GM19043 (cell line): ENCODE results near the gene NCAPD2.
A peak's percentile ranks its signal among the peaks of the same experiment; 100 is the strongest.
"Not testable (repeated sequence)": the region's sequence is repeated elsewhere in the genome, so short reads cannot be mapped to it uniquely, and the experiment has no call there.

Experiments
- ATAC-seq: cut with Tn5 transposase; IDR thresholded peaks from one replicate; pipeline ENCODE4 v1.9.1; 2021; ENCODE audit warnings: low read depth; ENCODE audit not compliant: unreplicated experiment

NCAPD2 gene

GRCh38 chr12:6533923-6534694, 40.2 kb downstream of the NCAPD2 start, which contains the start of gene GAPDH:
TSS of gene GAPDH (plus strand) at chr12:6534517. CDS start at chr12:6534833, 316 bp downstream.
- peak; percentile 52 for ATAC-seq

DNA sequence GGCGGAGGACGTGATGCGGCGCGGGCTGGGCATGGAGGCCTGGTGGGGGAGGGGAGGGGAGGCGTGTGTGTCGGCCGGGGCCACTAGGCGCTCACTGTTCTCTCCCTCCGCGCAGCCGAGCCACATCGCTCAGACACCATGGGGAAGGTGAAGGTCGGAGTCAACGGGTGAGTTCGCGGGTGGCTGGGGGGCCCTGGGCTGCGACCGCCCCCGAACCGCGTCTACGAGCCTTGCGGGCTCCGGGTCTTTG, 40.7 kb downstream of the NCAPD2 start:
- ATAC-seq: no peak

GRCh38 chr12:6534945-6535696, 41.2 kb downstream of the NCAPD2 start:
- no peak for ATAC-seq

- ATAC-seq: no peak
These were observed 41.7 kb downstream of the NCAPD2 start for GRCh38 chr12:6535697-6535946.

GRCh38 chr12:6535960-6536847, 42.3 kb downstream of the NCAPD2 start:
- ATAC-seq: no peak

GRCh38 chr12:6536894-6537579, 43.1 kb downstream of the NCAPD2 start:
- ATAC-seq: no peak

- ATAC-seq: not testable (repeated sequence)
These were observed 43.9 kb downstream of the NCAPD2 start for GRCh38 chr12:6537580-6538419.

DNA sequence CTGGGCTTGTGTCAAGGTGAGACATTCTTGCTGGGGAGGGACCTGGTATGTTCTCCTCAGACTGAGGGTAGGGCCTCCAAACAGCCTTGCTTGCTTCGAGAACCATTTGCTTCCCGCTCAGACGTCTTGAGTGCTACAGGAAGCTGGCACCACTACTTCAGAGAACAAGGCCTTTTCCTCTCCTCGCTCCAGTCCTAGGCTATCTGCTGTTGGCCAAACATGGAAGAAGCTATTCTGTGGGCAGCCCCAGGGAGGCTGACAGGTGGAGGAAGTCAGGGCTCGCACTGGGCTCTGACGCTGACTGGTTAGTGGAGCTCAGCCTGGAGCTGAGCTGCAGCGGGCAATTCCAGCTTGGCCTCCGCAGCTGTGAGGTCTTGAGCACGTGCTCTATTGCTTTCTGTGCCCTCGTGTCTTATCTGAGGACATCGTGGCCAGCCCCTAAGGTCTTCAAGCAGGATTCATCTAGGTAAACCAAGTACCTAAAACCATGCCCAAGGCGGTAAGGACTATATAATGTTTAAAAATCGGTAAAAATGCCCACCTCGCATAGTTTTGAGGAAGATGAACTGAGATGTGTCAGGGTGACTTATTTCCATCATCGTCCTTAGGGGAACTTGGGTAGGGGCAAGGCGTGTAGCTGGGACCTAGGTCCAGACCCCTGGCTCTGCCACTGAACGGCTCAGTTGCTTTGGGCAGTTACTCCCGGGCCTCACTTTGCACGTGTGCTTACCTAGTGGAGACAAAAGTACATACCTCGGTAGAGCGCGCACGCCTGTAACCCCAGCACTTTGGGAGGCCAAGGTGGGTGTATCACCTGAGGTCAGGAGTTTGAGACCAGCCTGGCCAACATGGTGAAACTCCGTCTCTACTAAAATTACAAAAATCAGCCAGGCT, 44.8 kb downstream of the NCAPD2 start:
- ATAC-seq: no peak

GRCh38 chr12:6539314-6539682, 45.4 kb downstream of the NCAPD2 start:
- no peak for ATAC-seq

DNA sequence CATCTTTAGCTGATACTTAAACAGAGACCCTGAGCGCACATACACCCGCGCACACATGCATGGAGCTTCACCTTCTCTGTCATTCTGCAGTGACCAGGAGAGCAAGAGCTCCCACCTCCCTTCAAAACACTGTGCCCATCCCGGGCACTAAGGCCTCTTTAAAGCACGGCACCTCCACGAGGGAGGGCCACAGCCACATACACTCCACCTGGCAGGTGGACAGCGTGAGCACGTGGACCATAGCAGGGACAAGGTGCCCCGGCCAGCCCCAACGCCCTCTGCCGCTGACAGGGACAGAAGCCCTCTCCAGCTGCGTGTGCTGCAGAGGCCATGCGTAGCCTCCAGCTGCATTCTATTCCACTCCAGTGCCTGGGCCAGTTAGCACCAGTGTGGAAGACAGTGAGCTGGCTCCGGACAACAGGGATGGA, 45.8 kb downstream of the NCAPD2 start:
- no peak for ATAC-seq

- ATAC-seq: peak; percentile 41
These were observed 46.4 kb downstream of the NCAPD2 start for GRCh38 chr12:6540181-6540877.

- ATAC-seq: no peak
These were observed 47.7 kb downstream of the NCAPD2 start for GRCh38 chr12:6541371-6542165.

DNA sequence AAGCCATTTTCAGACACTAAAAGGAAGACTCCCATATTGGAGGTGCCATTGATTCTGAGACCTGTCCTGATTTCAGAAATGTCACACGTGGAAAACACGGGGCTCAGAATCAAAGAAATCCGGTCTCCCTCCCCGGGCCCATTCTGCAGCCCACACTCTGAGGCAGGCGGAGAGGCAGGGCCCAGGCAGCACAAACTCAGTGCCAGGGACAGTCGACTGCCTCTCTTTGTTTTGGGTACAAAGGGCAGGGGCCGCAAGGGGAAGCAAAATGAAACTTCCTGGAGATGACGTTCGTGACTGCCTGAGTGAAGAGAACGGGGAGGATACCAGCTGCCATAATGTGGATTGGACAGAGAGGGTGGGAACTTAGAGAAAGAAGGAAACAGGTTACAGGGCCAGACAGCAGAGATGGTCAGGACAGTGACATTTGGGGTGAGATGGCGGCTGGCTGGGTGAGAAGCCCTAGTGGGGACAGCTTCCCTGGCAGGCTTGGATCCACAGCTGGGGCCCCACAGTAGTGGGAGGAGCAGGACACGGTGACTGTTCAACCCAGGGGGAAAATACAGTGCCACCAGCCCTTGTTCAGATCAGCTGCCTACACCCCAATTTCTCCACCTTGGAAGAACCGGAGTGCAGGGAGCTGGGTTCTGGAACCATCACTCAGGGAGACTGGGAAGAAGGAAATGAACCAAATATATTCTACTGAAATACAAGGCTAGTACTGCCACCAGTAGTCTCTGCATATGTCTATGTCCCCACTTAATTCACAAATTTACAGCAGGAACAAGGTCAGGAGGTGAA, 48.5 kb downstream of the NCAPD2 start:
- ATAC-seq: no peak

DNA sequence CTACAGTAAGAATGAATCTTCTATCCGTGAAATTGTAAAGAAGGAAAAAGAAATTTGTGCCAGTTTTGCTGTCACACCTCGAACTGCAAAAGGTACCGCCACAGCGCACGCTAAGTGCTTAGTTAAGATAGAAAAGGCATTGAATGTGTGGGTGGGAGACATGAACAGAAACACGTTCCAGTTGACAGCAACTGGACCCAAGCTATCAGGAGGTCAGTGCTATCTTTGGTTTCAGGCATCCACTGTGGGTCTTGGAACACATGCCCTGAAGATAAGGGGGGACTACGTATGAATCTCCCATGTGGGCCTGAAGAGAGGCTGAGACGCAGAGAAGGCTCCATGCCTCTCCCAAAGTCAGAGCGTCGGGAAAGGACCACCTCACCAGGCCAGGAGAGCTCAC, 52.1 kb downstream of the NCAPD2 start:
- ATAC-seq: no peak

DNA sequence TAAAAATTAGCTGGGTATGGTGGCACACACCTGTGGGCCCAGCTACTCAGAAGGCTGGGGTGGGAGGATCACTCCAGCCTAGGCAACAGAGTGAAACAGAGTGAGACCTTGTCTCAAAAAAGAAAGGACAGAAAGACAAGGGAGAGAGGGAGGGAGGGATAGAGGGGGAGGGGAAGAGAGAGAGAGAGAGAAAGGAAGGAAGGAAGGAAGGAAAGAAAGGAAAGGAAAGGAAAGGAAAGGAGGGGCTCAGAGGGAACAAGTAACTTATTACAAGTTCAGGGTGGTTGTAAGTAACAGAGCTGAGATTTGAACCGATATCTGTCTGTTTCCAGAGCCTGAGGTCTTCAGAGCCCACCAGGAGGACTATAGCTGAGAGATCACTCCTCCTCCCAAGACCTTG, 53.7 kb downstream of the NCAPD2 start:
- ATAC-seq: no peak

DNA sequence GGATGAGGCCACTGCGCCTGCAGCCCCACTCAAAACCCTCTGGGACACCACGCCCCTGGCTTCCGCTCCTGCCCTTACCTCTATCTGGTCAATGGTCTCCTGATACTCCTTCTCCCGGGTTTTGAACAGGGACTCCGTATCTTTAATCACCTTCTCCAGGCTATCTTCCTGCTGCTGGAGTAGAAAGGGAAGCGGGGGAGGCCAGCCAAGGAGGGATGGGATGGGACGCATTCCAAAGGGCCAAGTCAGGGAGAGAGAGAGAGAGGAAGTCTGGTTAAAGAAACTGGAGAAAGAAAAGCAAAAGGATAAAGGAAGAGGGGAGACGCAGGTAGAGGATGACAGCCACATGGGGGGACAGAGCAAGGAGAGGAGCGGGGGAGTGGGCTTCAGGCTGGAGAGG, 54.1 kb downstream of the NCAPD2 start:
- no peak for ATAC-seq

DNA sequence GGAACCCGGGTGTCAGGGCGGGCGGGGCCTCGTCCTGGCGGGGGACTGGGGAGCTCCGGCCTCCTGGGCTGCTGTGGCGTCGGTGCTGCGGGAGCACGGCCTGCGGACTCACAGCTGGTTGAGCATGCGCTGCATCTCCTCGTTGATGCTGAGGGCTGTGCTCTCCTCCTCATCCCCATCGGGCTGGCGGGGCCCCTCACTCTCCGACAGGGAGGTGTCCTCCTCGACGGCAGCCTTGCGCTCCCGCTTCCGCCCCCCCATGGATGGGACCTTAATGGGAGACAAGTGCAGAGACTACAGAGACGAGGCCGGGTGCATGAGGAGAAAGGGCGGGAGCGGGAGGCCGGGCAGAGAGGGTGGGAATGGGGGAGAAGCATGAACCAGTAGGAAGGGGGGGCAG, 54.7 kb downstream of the NCAPD2 start:
- no peak for ATAC-seq
